Thymus (tissue), 11 donors: ENCODE results near the gene RIPK1. TPM values are rescaled to one million over a fixed set of nuclear protein-coding genes. Genes with fewer than 3 reads are reported as not detected.
A peak's percentile ranks its signal among the peaks of the same experiment; 100 is the strongest.

Experiments used
- DNase-seq, 9 donors: peaks; one replicate each; pipeline ENCODE4 v3.0.0-alpha.2; 2013; ENCODE audit warnings: low spot score in 9 of 9, low read depth in 6 of 9, missing footprints in 1 of 9
- H3K27ac ChIP-seq, 2 donors: one replicate each; pipeline ENCODE4 v1.5.1; 2013; ENCODE audit warnings: control low read depth in 1 of 2, low read depth in 1 of 2, low read length in 1 of 2, mild to moderate bottlenecking in 1 of 2, moderate library complexity in 1 of 2
- H3K27me3 ChIP-seq, 2 donors: one replicate each; pipeline ENCODE4 v1.5.1; 2013; ENCODE audit warnings: low read length in 1 of 2; ENCODE audit not compliant: control insufficient read depth in 2 of 2, insufficient read depth in 1 of 2
- H3K36me3 ChIP-seq, 2 donors: one replicate each; pipeline ENCODE4 v1.5.1; 2013; ENCODE audit warnings: low read length in 1 of 2, mild to moderate bottlenecking in 1 of 2, moderate library complexity in 1 of 2; ENCODE audit not compliant: control insufficient read depth in 2 of 2, insufficient read depth in 2 of 2
- H3K4me1 ChIP-seq, 2 donors: one replicate each; pipeline ENCODE4 v1.5.1; 2013; ENCODE audit warnings: low read length in 2 of 2; ENCODE audit not compliant: control insufficient read depth in 2 of 2, insufficient read depth in 2 of 2
- H3K4me3 ChIP-seq, 2 donors: one replicate each; pipeline ENCODE4 v1.5.1; 2013; ENCODE audit warnings: low read length in 2 of 2, control low read depth in 1 of 2, mild to moderate bottlenecking in 1 of 2
- H3K9me3 ChIP-seq, 2 donors: one replicate each; pipeline ENCODE4 v1.5.1; 2013; ENCODE audit warnings: low read length in 1 of 2, mild to moderate bottlenecking in 1 of 2; ENCODE audit not compliant: control insufficient read depth in 2 of 2, insufficient read depth in 1 of 2
- WGBS: extraction: QIAGEN DNeasy Blood & Tissue Kit; methylation state at CpG from one replicate; pipeline ENCODE4 v1.1.7; 2013; 5-methylcytosine and 5-hydroxymethylcytosine counted together
- polyA plus RNA-seq: library from polyadenylated mRNA; stranded (reverse); fragments of 200-250 nt; gene quantifications from one replicate; pipeline ENCODE4 v1.2.3, GENCODE V29; 2013
- total RNA-seq: library from RNA; stranded (reverse); fragments of 120-200 nt; gene quantifications from one replicate; pipeline ENCODE4 v1.2.4, GENCODE V29; 2013
- donor health status: healthy.

The RIPK1 gene
- total and polyA plus RNA-seq, 2 donors, result 15.5 to 25.2 TPM

DNA sequence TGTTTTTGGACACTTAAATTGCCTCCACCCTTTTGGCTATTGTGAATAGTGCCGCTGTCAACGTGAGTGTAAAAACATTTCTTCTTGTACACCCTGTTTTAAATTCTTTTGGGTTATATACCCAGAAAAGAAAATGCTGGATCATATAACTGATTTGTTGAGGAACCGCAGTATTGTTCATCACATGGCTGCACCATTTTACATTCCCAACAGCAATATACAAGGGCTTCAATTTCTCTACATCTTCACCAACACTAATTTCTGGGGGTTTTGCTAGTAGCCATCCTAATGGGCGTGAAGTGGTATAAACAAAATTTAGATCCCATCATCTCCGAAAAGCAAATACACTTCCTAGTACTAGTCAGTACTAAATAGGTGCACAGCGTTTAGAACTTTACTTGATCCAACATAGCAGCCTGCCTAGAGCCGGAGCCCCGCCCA is 49.6 kb downstream of the RIPK1 start:
- 21% methylated on average over 8 of the region's 8 CpGs for WGBS
- Histone ChIP-seq H3K9me3 (no peaks in the 10 kb centered on the region), H3K4me1 (peaks cover 7 to 14% of the 10 kb centered on the region in 2 donors), H3K36me3 (peaks cover 20 to 25% of the 10 kb centered on the region in 2 donors), H3K4me3 (peak overlapping the region; percentile 74 to 97), H3K27ac (peak overlapping the region in 1 of 2 donors; percentile 88), H3K27me3 (peaks cover 0 to 5% of the 10 kb centered on the region in 2 donors)
- DNase-seq, result peak in 1 of 9 donors; percentile 59

- H3K27ac ChIP-seq, result peak within 1 kb of the TSS; percentile 87 to 88
Measured at GRCh38 chr6:3118353-3119039, 50.2 kb downstream of the RIPK1 start, which contains the start of gene BPHL. Gene BPHL (plus strand): TSS chr6:3118711. CDS start chr6:3118741, 30 bp downstream.

GRCh38 chr6:3119040-3119723 is 50.9 kb downstream of the RIPK1 start:
- 28% methylated on average over 19 of the region's 19 CpGs for WGBS
- peaks cover 0 to 5% of the 10 kb centered on the region in 2 donors for H3K27me3 ChIP-seq
- peaks cover 8 to 13% of the 10 kb centered on the region in 2 donors for H3K36me3 ChIP-seq
- H3K9me3 ChIP-seq, result no peaks in the 10 kb centered on the region
- DNase-seq, result peak in 2 of 9 donors; percentile 5 to 24
- no peak overlapping the region for H3K27ac ChIP-seq
- H3K4me3 ChIP-seq, result peak overlapping the region; percentile 74 to 97
- H3K4me1 ChIP-seq, result peaks cover 7 to 11% of the 10 kb centered on the region in 2 donors

More at GRCh38 chr6:3118353-3119039, 50.2 kb downstream of the RIPK1 start, which contains the start of gene BPHL:
- DNase-seq, result peak; percentile 85 to 98 (median 94)
- WGBS, result under 1% methylated on average over 89 of the region's 89 CpGs
- Histone ChIP-seq H3K9me3 (no peaks in the 10 kb centered on the region), H3K27me3 (peaks cover 0 to 5% of the 10 kb centered on the region in 2 donors), H3K4me3 (peak within 1 kb of the TSS; percentile 74 to 97), H3K4me1 (peaks cover 7 to 11% of the 10 kb centered on the region in 2 donors), H3K36me3 (peaks cover 15 to 20% of the 10 kb centered on the region in 2 donors)

GRCh38 chr6:3120765-3121089 is 52.4 kb downstream of the RIPK1 start:
- no peak overlapping the region for H3K4me3 ChIP-seq
- no peak overlapping the region for H3K27ac ChIP-seq
- DNase-seq, result no peak
- 96% methylated on average over 5 of the region's 5 CpGs for WGBS
- H3K9me3 ChIP-seq, result no peaks in the 10 kb centered on the region
- peaks cover 0 to 5% of the 10 kb centered on the region in 2 donors for H3K27me3 ChIP-seq
- no peaks in the 10 kb centered on the region for H3K36me3 ChIP-seq
- H3K4me1 ChIP-seq, result peaks cover 7 to 11% of the 10 kb centered on the region in 2 donors

GRCh38 chr6:3122823-3123182 is 54.5 kb downstream of the RIPK1 start:
- Histone ChIP-seq H3K36me3 (no peaks in the 10 kb centered on the region), H3K27me3 (peaks cover 0 to 5% of the 10 kb centered on the region in 2 donors), H3K4me3 (no peak overlapping the region), H3K4me1 (peaks cover 6 to 9% of the 10 kb centered on the region in 2 donors), H3K9me3 (no peaks in the 10 kb centered on the region), H3K27ac (no peak overlapping the region)
- 99% methylated on average over 9 of the region's 9 CpGs for WGBS
- DNase-seq, result no peak

GRCh38 chr6:3124667-3125066 is 56.4 kb downstream of the RIPK1 start:
- Histone ChIP-seq H3K9me3 (no peaks in the 10 kb centered on the region), H3K27ac (no peak overlapping the region), H3K27me3 (no peaks in the 10 kb centered on the region), H3K4me1 (no peaks in the 10 kb centered on the region), H3K4me3 (no peak overlapping the region), H3K36me3 (peaks cover 0 to 4% of the 10 kb centered on the region in 2 donors)
- DNase-seq, result no peak
- 91% methylated on average over 8 of the region's 8 CpGs for WGBS

DNA sequence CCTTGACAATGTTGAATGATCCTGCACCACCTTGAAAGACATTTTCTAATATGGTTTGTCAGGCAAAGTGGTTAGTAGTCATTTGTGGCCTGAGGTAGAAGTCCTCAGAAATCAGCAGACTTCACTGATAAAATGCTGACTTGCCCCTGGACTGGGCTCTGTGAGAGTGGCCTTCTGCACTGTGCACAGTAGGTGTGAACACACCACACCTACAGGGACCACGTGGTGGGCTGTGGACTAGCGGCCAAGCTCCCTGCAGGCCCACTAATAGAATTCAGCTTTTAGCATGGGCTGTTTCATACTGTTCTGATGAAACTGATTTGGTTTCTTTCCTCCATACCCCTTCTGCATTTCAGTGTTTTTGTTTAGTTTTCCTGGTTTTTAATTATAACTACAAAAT is 57.5 kb downstream of the RIPK1 start:
- no peaks in the 10 kb centered on the region for H3K27me3 ChIP-seq
- no peak overlapping the region for H3K27ac ChIP-seq
- DNase-seq, result no peak
- H3K9me3 ChIP-seq, result no peaks in the 10 kb centered on the region
- peaks cover 0 to 7% of the 10 kb centered on the region in 2 donors for H3K36me3 ChIP-seq
- WGBS, result 57% methylated on average over 2 of the region's 2 CpGs
- H3K4me3 ChIP-seq, result no peak overlapping the region
- no peaks in the 10 kb centered on the region for H3K4me1 ChIP-seq

DNA sequence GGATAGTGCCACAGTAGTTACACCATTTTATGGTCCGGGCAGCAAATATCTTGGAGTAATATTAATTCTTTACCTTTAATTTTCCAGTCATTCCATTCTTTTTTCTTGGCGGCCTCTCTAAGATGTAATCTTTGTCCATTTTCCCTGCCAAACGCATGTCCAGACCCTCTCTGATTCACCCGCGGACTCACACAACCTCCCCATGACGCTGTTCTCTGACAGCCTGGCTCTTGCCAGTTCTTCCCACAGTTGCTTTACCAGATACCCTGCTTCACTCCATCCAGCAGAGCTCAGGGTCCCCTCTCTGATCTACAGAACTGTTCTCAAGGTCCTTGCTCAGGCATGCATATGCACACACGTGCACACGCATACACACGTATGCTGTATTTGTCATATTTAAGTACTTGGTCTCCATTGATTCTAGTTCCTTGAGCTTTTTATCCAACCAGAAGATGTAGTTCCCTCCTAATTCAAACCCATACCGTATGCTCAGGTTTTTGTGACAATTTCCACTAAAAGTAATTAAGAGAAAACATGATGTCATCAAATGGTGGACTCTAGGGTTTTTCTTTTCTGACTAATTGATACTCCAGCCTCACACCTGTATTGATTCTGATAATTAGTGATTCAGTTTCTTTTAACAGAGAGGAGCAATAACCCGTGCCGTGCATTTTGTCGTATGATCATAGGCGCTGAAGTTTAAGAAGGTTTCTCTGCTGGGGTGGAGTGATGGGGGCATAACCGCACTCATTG is 60.2 kb downstream of the RIPK1 start:
- 99% methylated on average over 15 of the region's 15 CpGs for WGBS
- peaks cover 0 to 7% of the 10 kb centered on the region in 2 donors for H3K36me3 ChIP-seq
- H3K27ac ChIP-seq, result no peak overlapping the region
- no peaks in the 10 kb centered on the region for H3K4me1 ChIP-seq
- no peak for DNase-seq
- no peaks in the 10 kb centered on the region for H3K9me3 ChIP-seq
- no peaks in the 10 kb centered on the region for H3K27me3 ChIP-seq
- no peak overlapping the region for H3K4me3 ChIP-seq

- whole genome bisulfite sequencing, result 98% methylated on average over 15 of the region's 15 CpGs
- peaks cover 0 to 7% of the 10 kb centered on the region in 2 donors for H3K36me3 ChIP-seq
- DNase-seq, result no peak
- no peaks in the 10 kb centered on the region for H3K27me3 ChIP-seq
- no peaks in the 10 kb centered on the region for H3K9me3 ChIP-seq
- H3K27ac ChIP-seq, result no peak overlapping the region
- H3K4me1 ChIP-seq, result no peaks in the 10 kb centered on the region
- H3K4me3 ChIP-seq, result no peak overlapping the region
Measured at GRCh38 chr6:3131695-3132094, 63.4 kb downstream of the RIPK1 start.
